GM18526 (cell line): ENCODE results near the gene PTGES.

Source experiments
- POLR2A ChIP-seq: IDR thresholded peaks from 3 replicates; pipeline ENCODE4 v1.6.1; 2011; ENCODE audit not compliant: insufficient read length; ENCODE audit errors: extremely low read depth

The PTGES gene

GRCh38 chr9:129693741-129694140 lies 59.1 kb downstream of the PTGES start:
- TF ChIP-seq POLR2A: no peak

- TF ChIP-seq POLR2A: no peak
Measured at GRCh38 chr9:129692534-129692933, 60.3 kb downstream of the PTGES start.
